Common myeloid progenitor, CD34-positive (primary cell): ENCODE measurements around the gene SPTLC3.

ENCODE experiments used
- CTCF ChIA-PET: fragments of 350-600 bp; sonication (Branson Sonifier 250); formaldehyde crosslinking; loops from one replicate; lab custom pipeline; 2021; ENCODE audit warnings: antibody characterized with exemption; lab: Charles Lee
- POLR2A ChIA-PET: fragments of 350-600 bp; sonication (Branson Sonifier 250); formaldehyde crosslinking; loops from one replicate; lab custom pipeline; 2021; ENCODE audit warnings: antibody characterized with exemption; lab: Charles Lee
- DNase-seq, 3 donors: peaks; one replicate each; pipeline versions ENCODE4 v3.0.0 to v3.0.0-alpha.2; 2013
- H3K27ac ChIP-seq, 2 experiments: 1 replicate in 1 of 2; 2 replicates in 1 of 2; pipeline ENCODE4 v1.7.0; 2013; ENCODE audit warnings: inconsistent platforms in 2 of 2, low read length in 2 of 2, mild to moderate bottlenecking in 2 of 2, low read depth in 1 of 2, moderate library complexity in 1 of 2; ENCODE audit not compliant: severe bottlenecking in 2 of 2, insufficient read depth in 1 of 2, poor library complexity in 1 of 2
- H3K27me3 ChIP-seq, 5 experiments: replicated peaks in 2 of 5; 1 replicate in 3 of 5; 2 replicates in 2 of 5; pipeline versions ENCODE4 v1.6.1 to v1.7.0; 2013; ENCODE audit warnings: low read length in 4 of 5, mild to moderate bottlenecking in 2 of 5, moderate library complexity in 2 of 5, inconsistent platforms in 1 of 5; ENCODE audit not compliant: insufficient read depth in 5 of 5, control insufficient read depth in 4 of 5
- H3K36me3 ChIP-seq, 4 experiments: 1 replicate in 2 of 4; 2 replicates in 2 of 4; pipeline versions ENCODE4 v1.6.1 to v1.7.0; 2013; ENCODE audit warnings: low read length in 3 of 4, control low read depth in 1 of 4, mild to moderate bottlenecking in 1 of 4; ENCODE audit not compliant: control insufficient read depth in 4 of 4, insufficient read depth in 4 of 4
- H3K4me1 ChIP-seq, 4 experiments: 1 replicate in 3 of 4; 2 replicates in 1 of 4; pipeline versions ENCODE4 v1.6.1 to v1.7.1; 2013; ENCODE audit warnings: low read length in 3 of 4, mild to moderate bottlenecking in 3 of 4, control low read depth in 1 of 4, inconsistent platforms in 1 of 4, moderate library complexity in 1 of 4; ENCODE audit not compliant: control insufficient read depth in 4 of 4, insufficient read depth in 4 of 4; ENCODE audit errors: control extremely low read depth in 1 of 4
- H3K4me3 ChIP-seq, 7 experiments: 1 replicate in 4 of 7; 2 replicates in 3 of 7; pipeline versions ENCODE4 v1.5.1 to v1.7.0; 2013; ENCODE audit warnings: mild to moderate bottlenecking in 7 of 7, low read length in 6 of 7, moderate library complexity in 6 of 7, inconsistent platforms in 2 of 7, low read depth in 2 of 7, control low read depth in 1 of 7; ENCODE audit not compliant: insufficient read depth in 4 of 7, control insufficient read depth in 1 of 7; ENCODE audit errors: extremely low read depth in 1 of 7
- H3K9me3 ChIP-seq, 5 experiments: 1 replicate in 4 of 5; 2 replicates in 1 of 5; pipeline versions ENCODE4 v1.6.1 to v1.7.1; 2013; ENCODE audit warnings: low read length in 4 of 5, mild to moderate bottlenecking in 2 of 5, inconsistent platforms in 1 of 5, low read depth in 1 of 5, moderate library complexity in 1 of 5; ENCODE audit not compliant: control insufficient read depth in 4 of 5, insufficient read depth in 2 of 5; ENCODE audit errors: control extremely low read depth in 1 of 5
- WGBS: methylation state at CpG from one replicate; pipeline ENCODE4 v1.1.5; 2013; ENCODE audit not compliant: insufficient coverage; 5-methylcytosine and 5-hydroxymethylcytosine counted together

Gene SPTLC3

DNA sequence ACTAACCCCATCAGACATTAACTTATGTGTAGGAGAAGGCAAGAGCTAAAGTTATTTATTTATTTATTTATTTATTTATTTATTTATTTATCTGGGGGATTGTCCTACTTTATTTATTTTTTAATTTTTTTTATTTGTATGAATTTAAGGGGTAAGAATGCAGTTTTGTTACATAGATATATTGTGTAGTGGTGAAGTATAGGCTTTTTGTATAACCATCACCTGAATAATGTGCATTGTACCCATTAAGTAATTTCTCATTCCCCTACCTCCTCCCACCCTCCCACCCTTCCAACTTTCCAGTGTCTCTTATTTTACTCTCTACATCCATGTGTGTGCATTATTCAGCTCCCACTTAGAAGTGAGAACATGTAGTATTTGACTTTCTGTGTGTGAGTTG lies 51.6 kb downstream of the SPTLC3 start:
- ChIA-PET CTCF (no interaction called here), POLR2A (no interaction called here)
- Histone ChIP-seq H3K4me3 (no peak overlapping the region), H3K27ac (no peak overlapping the region), H3K4me1 (no peaks in the 10 kb centered on the region), H3K36me3 (no peaks in the 10 kb centered on the region), H3K9me3 (no peaks in the 10 kb centered on the region), H3K27me3 (peaks cover 0 to 4% (median 0%) of the 10 kb centered on the region in 5 experiments)
- no peak for DNase-seq

DNA sequence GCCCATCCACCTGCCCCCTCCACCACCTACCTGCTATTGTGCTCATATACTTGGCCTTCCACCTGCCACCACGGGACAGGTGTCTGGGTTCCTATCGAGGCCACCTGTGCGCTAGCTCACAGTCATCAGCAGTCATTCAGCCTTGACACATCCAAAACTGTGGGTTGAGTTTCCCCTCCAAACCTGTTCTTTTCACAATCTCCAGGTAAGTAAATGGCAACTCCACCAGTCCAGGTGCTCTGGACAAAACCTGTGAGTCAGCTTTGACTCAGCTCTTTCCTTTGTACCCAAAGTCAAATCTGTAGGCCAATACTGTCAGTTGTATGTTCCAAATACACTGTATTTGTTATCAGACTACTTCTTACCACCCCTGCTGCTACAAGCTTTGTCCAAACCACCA lies 52.6 kb downstream of the SPTLC3 start:
- CTCF ChIA-PET, result no interaction called here
- POLR2A ChIA-PET, result no interaction called here
- DNase-seq, result no peak

DNA sequence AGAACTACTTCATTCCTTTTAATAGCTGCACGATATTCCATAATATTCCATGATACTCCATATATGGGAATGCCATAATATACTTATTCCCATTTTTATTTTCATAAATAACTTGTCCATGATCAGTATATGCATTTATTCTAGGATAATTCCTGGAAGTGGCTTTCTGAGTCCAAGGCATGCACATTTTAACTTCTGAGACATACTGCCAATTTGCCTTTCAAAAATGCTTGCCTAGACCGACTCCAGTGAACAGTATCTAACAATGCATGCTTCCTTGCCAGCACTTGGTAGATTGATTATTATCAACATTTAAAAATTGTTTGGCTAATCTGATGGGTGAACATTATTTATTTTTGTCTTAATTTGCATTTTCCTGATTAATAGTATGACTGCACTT lies 54.0 kb downstream of the SPTLC3 start:
- H3K4me1 ChIP-seq, result no peaks in the 10 kb centered on the region
- peaks cover 0 to 5% (median 0%) of the 10 kb centered on the region in 5 experiments for H3K9me3 ChIP-seq
- ChIA-PET CTCF (no interaction called here), POLR2A (no interaction called here)
- H3K27ac ChIP-seq, result no peak overlapping the region
- no peaks in the 10 kb centered on the region for H3K36me3 ChIP-seq
- no peak overlapping the region for H3K4me3 ChIP-seq
- DNase-seq, result no peak
- WGBS, result 60% methylated on average over 1 of the region's 2 CpGs
- H3K27me3 ChIP-seq, result peaks cover 0 to 4% (median 0%) of the 10 kb centered on the region in 5 experiments

More for the DNA sequence above, 52.6 kb downstream of the SPTLC3 start:
- Histone ChIP-seq H3K9me3 (peaks cover 0 to 5% (median 0%) of the 10 kb centered on the region in 5 experiments), H3K36me3 (no peaks in the 10 kb centered on the region), H3K4me1 (no peaks in the 10 kb centered on the region), H3K4me3 (no peak overlapping the region), H3K27ac (no peak overlapping the region), H3K27me3 (peaks cover 0 to 4% (median 0%) of the 10 kb centered on the region in 5 experiments)
- WGBS, result 97% methylated on average over 3 of the region's 3 CpGs

DNA sequence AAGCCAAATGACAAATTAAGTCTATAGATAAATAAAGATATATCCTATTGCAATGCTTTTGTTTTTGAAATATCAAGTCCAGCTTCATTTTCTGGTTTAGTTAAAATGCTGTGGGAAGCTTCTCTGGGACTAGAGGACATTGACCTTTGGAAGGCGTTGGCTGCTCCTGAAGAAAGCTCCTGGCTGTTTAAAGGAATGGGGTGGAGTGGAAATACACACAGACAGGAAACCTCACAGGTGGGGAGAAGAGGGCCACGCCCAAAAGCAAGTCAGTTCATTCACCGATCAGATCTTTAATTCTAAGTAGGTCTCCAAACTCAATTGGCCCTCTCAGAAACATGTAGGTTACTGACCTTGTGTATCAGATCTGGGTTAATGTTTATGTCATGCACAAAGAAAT lies 59.6 kb downstream of the SPTLC3 start:
- DNase-seq, result no peak
- H3K36me3 ChIP-seq, result peaks cover 0 to 6% (median 2%) of the 10 kb centered on the region in 4 experiments
- CTCF ChIA-PET, result no interaction called here
- H3K9me3 ChIP-seq, result peaks cover 0 to 5% (median 0%) of the 10 kb centered on the region in 5 experiments
- H3K27me3 ChIP-seq, result no peaks in the 10 kb centered on the region
- H3K4me1 ChIP-seq, result no peaks in the 10 kb centered on the region
- POLR2A ChIA-PET, result no interaction called here
- no peak overlapping the region for H3K4me3 ChIP-seq
- 100% methylated on average over 2 of the region's 3 CpGs for WGBS
- H3K27ac ChIP-seq, result no peak overlapping the region

DNA sequence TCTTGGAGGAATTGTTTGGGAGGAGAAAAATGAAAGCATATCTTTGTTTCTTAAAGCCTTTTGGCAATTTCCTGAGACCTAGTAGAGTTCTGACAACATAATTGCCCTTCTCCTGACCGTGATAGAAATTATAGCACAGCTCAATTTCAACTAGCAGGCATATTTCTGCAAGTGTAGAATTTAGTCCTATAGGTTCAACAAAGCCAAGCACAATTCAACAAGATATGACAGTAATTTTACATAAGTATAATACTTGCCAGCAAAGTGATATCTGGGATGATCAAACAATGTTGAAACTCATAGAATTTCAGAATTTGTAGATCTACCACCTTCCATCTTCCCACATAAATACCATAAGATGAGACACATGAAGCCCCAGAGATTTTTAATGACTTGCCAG lies 73.1 kb downstream of the SPTLC3 start:
- CTCF ChIA-PET, result interaction anchor here (1.9 kb wide), 1 partner anchor 11 kb away, joined by 5 read pairs; no protein-coding TSS in a partner anchor
- Histone ChIP-seq H3K27me3 (no peaks in the 10 kb centered on the region), H3K4me3 (no peak overlapping the region), H3K36me3 (peaks cover 0 to 11% (median 2%) of the 10 kb centered on the region in 4 experiments), H3K9me3 (no peaks in the 10 kb centered on the region), H3K27ac (no peak overlapping the region), H3K4me1 (no peaks in the 10 kb centered on the region)
- no peak for DNase-seq
- no CpG with 5 or more reads among the region's 1 CpG for WGBS
- POLR2A ChIA-PET, result no interaction called here

DNA sequence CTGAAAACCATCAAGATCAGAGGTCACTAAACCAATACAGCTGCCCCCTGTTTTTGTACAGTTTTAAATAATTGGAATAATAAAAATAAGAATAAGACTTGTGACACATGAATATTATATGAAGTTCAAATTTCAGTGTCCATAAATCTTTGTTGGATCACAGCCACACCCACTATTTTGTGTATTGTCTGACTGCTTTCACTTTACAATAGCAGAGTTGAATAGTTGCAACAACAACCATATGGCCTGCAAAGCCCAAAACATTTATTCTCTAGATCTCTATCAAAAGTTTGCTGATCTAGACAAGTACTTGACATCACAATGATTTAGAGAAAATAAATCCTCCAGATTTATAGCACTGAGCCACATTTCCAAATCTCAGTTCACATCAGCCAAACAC lies 73.6 kb downstream of the SPTLC3 start:
- CTCF ChIA-PET, result interaction anchor here (1.9 kb wide), 1 partner anchor 12 kb away, joined by 5 read pairs; no protein-coding TSS in a partner anchor
- Histone ChIP-seq H3K27me3 (no peaks in the 10 kb centered on the region), H3K27ac (no peak overlapping the region), H3K4me1 (no peaks in the 10 kb centered on the region), H3K9me3 (no peaks in the 10 kb centered on the region), H3K36me3 (peaks cover 0 to 11% (median 4%) of the 10 kb centered on the region in 4 experiments), H3K4me3 (no peak overlapping the region)
- POLR2A ChIA-PET, result no interaction called here
- no peak for DNase-seq

DNA sequence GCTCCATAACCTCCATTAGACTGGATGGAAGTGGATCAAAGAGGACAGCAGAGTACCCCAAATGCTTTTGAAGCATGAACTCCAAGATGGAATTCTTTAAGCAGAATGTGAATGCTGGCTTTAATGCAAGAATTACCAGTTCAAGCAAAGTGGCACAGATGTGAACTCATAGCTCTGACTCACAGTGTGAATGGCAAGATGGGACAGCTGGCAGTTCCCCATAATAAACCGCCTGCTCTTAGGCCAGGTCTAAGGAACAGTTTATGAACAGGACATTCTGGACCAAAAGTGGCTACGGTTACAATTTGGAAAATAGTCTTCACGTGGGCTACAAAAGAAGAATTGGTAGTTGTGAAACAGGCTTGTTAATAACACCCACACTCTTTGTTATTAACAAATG lies 76.5 kb downstream of the SPTLC3 start:
- POLR2A ChIA-PET, result no interaction called here
- 100% methylated on average over 1 of the region's 3 CpGs for whole genome bisulfite sequencing
- H3K36me3 ChIP-seq, result peaks cover 0 to 3% (median 1%) of the 10 kb centered on the region in 4 experiments

More for the DNA sequence above, 76.5 kb downstream of the SPTLC3 start:
- Histone ChIP-seq H3K9me3 (no peaks in the 10 kb centered on the region), H3K27ac (no peak overlapping the region), H3K4me3 (no peak overlapping the region), H3K27me3 (no peaks in the 10 kb centered on the region), H3K4me1 (no peaks in the 10 kb centered on the region)
- DNase-seq, result no peak
- CTCF ChIA-PET, result no interaction called here
